ENCODE measurements around the gene IPP. TPM values are rescaled to one million over a fixed set of nuclear protein-coding genes. Genes with fewer than 3 reads are reported as not detected.
A peak's percentile ranks its signal among the peaks of the same experiment; 100 is the strongest.
"Not testable (repeated sequence)": the region's sequence is repeated elsewhere in the genome, so short reads cannot be mapped to it uniquely, and the experiment has no call there.

The IPP gene
- total RNA-seq, 2 experiments from 2014 or later = 6.0 to 6.6 TPM

GRCh38 chr1:45753248-45754037 lies 3.0 kb upstream of the IPP start:
- Histone ChIP-seq H3K27me3 (ENCODE audit: control insufficient read depth in 1 of 2, insufficient read depth in 2 of 2, low read length in 2 of 2) (no peaks in the 10 kb centered on the region), H3K9me3 (ENCODE audit: control insufficient read depth in 1 of 2, insufficient read depth in 1 of 2, low read length in 2 of 2) (no peaks in the 10 kb centered on the region), H3K4me3 (ENCODE audit: low read length) (no peak overlapping the region), H3K27ac (ENCODE audit: low read depth in 1 of 2, low read length in 2 of 2) (no peak overlapping the region), H3K4me1 (ENCODE audit: insufficient read depth, low read length) (peaks cover 26% of the 10 kb centered on the region), H3K36me3 (ENCODE audit: insufficient read depth, low read length) (no peaks in the 10 kb centered on the region)
- Mint-ChIP-seq H3K4me1 (ENCODE audit: low read depth) (peaks cover 24% of the 10 kb centered on the region), H3K36me3 (ENCODE audit: low read depth) (peaks cover 12% of the 10 kb centered on the region), H3K27me3 (no peaks in the 10 kb centered on the region), H3K27ac (no peak overlapping the region), H3K4me3 (no peak overlapping the region), H3K9me3 (no peaks in the 10 kb centered on the region)
- no peak for TF ChIP-seq CTCF (IDR thresholded peaks at IDR 0.05)
- ChIA-PET CTCF (no interaction called here), POLR2A (no interaction called here)
- intact Hi-C loops (cut with DNase I, micrococcal nuclease) = loop anchor here in 1 of 2 experiments (2.0 to 5.0 kb wide), 2 partner anchors 166 to 451 kb away; no protein-coding TSS in a partner anchor
- no peak for ATAC-seq (ENCODE audit: poor library complexity)
- no peak for DNase-seq

- Mint-ChIP-seq H3K27me3 (no peaks in the 10 kb centered on the region), H3K9me3 (no peaks in the 10 kb centered on the region), H3K36me3 (ENCODE audit: low read depth) (peaks cover 16% of the 10 kb centered on the region), H3K4me1 (ENCODE audit: low read depth) (peaks cover 28% of the 10 kb centered on the region), H3K4me3 (peak overlapping the region; percentile 20), H3K27ac (peak overlapping the region; percentile 42)
- ATAC-seq (ENCODE audit: poor library complexity) = no peak
- H3K27me3 ChIP-seq (ENCODE audit: control insufficient read depth in 1 of 2, insufficient read depth in 2 of 2, low read length in 2 of 2) = no peaks in the 10 kb centered on the region
- CTCF ChIA-PET = no interaction called here
- intact Hi-C loops (cut with DNase I, micrococcal nuclease) = loop anchor here in 1 of 2 experiments (2.0 to 5.0 kb wide), 2 partner anchors 165 to 450 kb away; no protein-coding TSS in a partner anchor
- H3K9me3 ChIP-seq (ENCODE audit: control insufficient read depth in 1 of 2, insufficient read depth in 1 of 2, low read length in 2 of 2) = no peaks in the 10 kb centered on the region
- no peak overlapping the region for H3K4me3 ChIP-seq (ENCODE audit: low read length)
- no peaks in the 10 kb centered on the region for H3K36me3 ChIP-seq (ENCODE audit: insufficient read depth, low read length)
- TF ChIP-seq CTCF (IDR thresholded peaks at IDR 0.05) = no peak
- POLR2A ChIA-PET = interaction anchor here (0.6 kb wide), 1 partner anchor 618 kb away, joined by 3 read pairs; no protein-coding TSS in a partner anchor
- DNase-seq = no peak
- H3K27ac ChIP-seq (ENCODE audit: low read depth in 1 of 2, low read length in 2 of 2) = peak overlapping the region in 1 of 2 donors; percentile 28
- H3K4me1 ChIP-seq (ENCODE audit: insufficient read depth, low read length) = peaks cover 26% of the 10 kb centered on the region
These were observed 2.1 kb upstream of the IPP start for GRCh38 chr1:45752441-45753052.

- peak overlapping the region; percentile 97 for H3K27ac Mint-ChIP-seq
- DNase-seq (no peak), ATAC-seq (ENCODE audit: poor library complexity) (no peak)
- H3K4me3 Mint-ChIP-seq = peak overlapping the region; percentile 74
- H3K9me3 Mint-ChIP-seq = no peaks in the 10 kb centered on the region
- no peak for TF ChIP-seq CTCF (IDR thresholded peaks at IDR 0.05)
- H3K4me1 Mint-ChIP-seq (ENCODE audit: low read depth) = peaks cover 30% of the 10 kb centered on the region
- no peaks in the 10 kb centered on the region for H3K27me3 Mint-ChIP-seq
- ChIA-PET POLR2A (no interaction called here), CTCF (no interaction called here)
- H3K27ac ChIP-seq (ENCODE audit: low read depth in 1 of 2, low read length in 2 of 2) = peak overlapping the region in 1 of 2 donors; percentile 94
- H3K4me3 ChIP-seq (ENCODE audit: low read length) = no peak overlapping the region
- H3K36me3 ChIP-seq (ENCODE audit: insufficient read depth, low read length) = no peaks in the 10 kb centered on the region
- H3K9me3 ChIP-seq (ENCODE audit: control insufficient read depth in 1 of 2, insufficient read depth in 1 of 2, low read length in 2 of 2) = no peaks in the 10 kb centered on the region
- intact Hi-C loops (cut with DNase I, micrococcal nuclease) = loop anchor here in 1 of 2 experiments (2.0 to 5.0 kb wide), 2 partner anchors 165 to 449 kb away; no protein-coding TSS in a partner anchor
- no peaks in the 10 kb centered on the region for H3K27me3 ChIP-seq (ENCODE audit: control insufficient read depth in 1 of 2, insufficient read depth in 2 of 2, low read length in 2 of 2)
- peaks cover 26% of the 10 kb centered on the region for H3K4me1 ChIP-seq (ENCODE audit: insufficient read depth, low read length)
- peaks cover 17% of the 10 kb centered on the region for H3K36me3 Mint-ChIP-seq (ENCODE audit: low read depth)
These were observed 1.6 kb upstream of the IPP start for GRCh38 chr1:45752014-45752413.

GRCh38 chr1:45751039-45751838 lies 786 bp upstream of the IPP start:
- Histone ChIP-seq H3K4me3 (ENCODE audit: low read length) (peak overlapping the region; percentile 67), H3K27ac (ENCODE audit: low read depth in 1 of 2, low read length in 2 of 2) (peak overlapping the region; percentile 92 to 94), H3K4me1 (ENCODE audit: insufficient read depth, low read length) (peaks cover 26% of the 10 kb centered on the region)
- ChIA-PET CTCF (interaction anchor here (1.0 kb wide), 1 partner anchor 12 kb away, joined by 3 read pairs; no protein-coding TSS in a partner anchor), POLR2A (interaction anchor here (0.6 to 2.0 kb wide), 2 partner anchors 12 to 65 kb away, joined by 3 to 13 read pairs; partner anchors contain the start of gene GPBP1L1)
- peak overlapping the region; percentile 91 for H3K4me3 Mint-ChIP-seq
- peaks cover 25% of the 10 kb centered on the region for H3K36me3 Mint-ChIP-seq (ENCODE audit: low read depth)
- not testable (repeated sequence) for H3K27me3 ChIP-seq (ENCODE audit: control insufficient read depth in 1 of 2, insufficient read depth in 2 of 2, low read length in 2 of 2); ATAC-seq (ENCODE audit: poor library complexity); H3K27me3 Mint-ChIP-seq; H3K9me3 Mint-ChIP-seq; H3K9me3 ChIP-seq (ENCODE audit: control insufficient read depth in 1 of 2, insufficient read depth in 1 of 2, low read length in 2 of 2); H3K36me3 ChIP-seq (ENCODE audit: insufficient read depth, low read length)
- peaks cover 38% of the 10 kb centered on the region for H3K4me1 Mint-ChIP-seq (ENCODE audit: low read depth)
- peak overlapping the region; percentile 97 for H3K27ac Mint-ChIP-seq
- intact Hi-C loops (cut with DNase I, micrococcal nuclease) = loop anchor here (2.0 to 5.0 kb wide), 3 partner anchors 54 to 164 kb away; partner anchors contain the start of gene TMEM69 (in 1 of the 2)
- DNase-seq = peak in 2 of 14 experiments; percentile 6 to 16

Measured in CD4-positive, alpha-beta T cell (primary cell).